Measurements from ENCODE around the gene ZNF195.
"Not testable (repeated sequence)": the region's sequence is repeated elsewhere in the genome, so short reads cannot be mapped to it uniquely, and the experiment has no call there.

The ZNF195 gene

DNA sequence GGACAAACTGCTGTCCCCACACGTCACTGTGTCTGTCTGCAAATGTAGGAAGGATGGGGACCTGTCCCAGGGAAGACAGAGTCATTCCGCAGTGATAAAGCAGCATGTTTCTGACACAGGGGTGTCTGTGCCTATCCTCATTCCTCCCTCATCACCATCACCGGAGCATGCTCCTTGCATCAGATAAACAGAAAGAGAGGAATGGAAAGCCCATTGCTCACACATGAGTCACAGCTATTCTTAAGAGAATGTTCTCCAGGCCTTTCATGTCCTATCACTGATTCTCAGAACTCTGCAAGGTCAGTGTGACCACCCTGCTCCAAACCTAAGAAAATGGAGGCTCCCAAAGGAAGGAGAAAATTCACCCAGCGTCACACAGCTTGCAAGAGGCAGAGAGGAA, 38.9 kb downstream of the ZNF195 start:
- DNase-seq (ENCODE audit: low read depth): peak; percentile 66
- H3K4me3 ChIP-seq (replicated peaks; ENCODE audit: low read depth, low read length): no peak overlapping the region
- TF ChIP-seq, protein P1, sequence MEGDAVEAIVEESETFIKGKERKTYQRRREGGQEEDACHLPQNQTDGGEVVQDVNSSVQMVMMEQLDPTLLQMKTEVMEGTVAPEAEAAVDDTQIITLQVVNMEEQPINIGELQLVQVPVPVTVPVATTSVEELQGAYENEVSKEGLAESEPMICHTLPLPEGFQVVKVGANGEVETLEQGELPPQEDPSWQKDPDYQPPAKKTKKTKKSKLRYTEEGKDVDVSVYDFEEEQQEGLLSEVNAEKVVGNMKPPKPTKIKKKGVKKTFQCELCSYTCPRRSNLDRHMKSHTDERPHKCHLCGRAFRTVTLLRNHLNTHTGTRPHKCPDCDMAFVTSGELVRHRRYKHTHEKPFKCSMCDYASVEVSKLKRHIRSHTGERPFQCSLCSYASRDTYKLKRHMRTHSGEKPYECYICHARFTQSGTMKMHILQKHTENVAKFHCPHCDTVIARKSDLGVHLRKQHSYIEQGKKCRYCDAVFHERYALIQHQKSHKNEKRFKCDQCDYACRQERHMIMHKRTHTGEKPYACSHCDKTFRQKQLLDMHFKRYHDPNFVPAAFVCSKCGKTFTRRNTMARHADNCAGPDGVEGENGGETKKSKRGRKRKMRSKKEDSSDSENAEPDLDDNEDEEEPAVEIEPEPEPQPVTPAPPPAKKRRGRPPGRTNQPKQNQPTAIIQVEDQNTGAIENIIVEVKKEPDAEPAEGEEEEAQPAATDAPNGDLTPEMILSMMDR (IDR thresholded peaks at IDR 0.05; ENCODE audit: low read length, missing control alignments): no peak

DNA sequence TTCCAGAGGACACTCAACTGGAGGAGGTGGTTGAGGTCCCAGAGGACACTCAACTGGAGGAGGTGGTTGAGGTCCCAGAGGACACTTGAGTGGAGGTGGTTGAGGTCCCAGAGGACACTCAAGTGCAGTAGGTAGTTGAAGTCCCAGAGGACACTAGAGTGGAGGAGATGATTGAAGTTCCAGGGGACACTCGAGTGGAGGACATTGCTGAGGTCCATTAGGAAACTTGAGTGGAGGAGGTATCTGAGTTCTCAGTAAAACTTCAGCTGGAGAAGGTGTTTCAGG, 39.7 kb downstream of the ZNF195 start:
- no peak for DNase-seq (ENCODE audit: low read depth)
- H3K4me3 ChIP-seq (replicated peaks; ENCODE audit: low read depth, low read length): no peak overlapping the region
- TF ChIP-seq, protein P1 (IDR thresholded peaks at IDR 0.05; ENCODE audit: low read length, missing control alignments): no peak

DNA sequence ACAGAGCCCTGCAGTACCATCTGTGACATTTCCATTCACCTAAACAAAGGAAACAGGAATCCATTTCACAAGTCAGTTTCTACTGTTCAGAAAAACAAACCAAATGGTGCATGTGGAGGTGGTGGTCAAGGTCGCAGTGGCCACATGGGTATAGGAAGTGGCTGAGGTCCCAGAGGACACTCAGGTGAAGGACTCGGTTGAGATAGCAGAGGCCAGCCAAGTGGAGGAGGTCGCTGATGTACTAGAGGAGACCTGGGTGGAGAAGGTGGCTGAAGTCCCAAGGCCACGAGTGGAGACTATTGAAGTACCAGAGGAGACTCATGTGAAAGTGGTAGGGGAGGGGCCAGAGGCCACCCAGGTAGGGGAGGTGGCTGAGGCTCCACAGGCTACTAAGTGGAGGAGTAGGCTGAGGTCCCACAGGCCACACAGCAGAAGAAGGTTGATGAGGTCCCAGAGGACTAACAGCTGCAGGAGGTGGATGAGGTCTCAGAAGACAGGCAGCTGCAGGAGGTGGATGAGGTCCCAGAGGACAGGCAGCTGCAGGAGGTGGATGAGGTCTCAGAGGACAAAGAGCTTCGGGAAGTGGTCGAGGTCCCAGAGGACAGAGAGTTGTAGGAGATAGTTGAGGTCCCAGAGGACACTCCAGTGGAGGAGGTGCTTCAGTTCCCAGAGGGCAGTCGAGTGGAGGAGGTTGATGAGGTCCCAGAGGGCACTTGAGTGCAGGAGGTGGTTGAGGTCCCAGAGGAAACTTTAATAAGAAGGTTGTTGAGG, 40.2 kb downstream of the ZNF195 start:
- no peak overlapping the region for H3K4me3 ChIP-seq (replicated peaks; ENCODE audit: low read depth, low read length)
- DNase-seq (ENCODE audit: low read depth): no peak
- TF ChIP-seq, protein P1 (IDR thresholded peaks at IDR 0.05; ENCODE audit: low read length, missing control alignments): no peak

- not testable (repeated sequence) for DNase-seq (ENCODE audit: low read depth); H3K4me3 ChIP-seq (replicated peaks; ENCODE audit: low read depth, low read length)
Measured at GRCh38 chr11:3336420-3336819, 42.5 kb downstream of the ZNF195 start.

GRCh38 chr11:3333157-3333556, 45.8 kb downstream of the ZNF195 start:
- H3K4me3 ChIP-seq (replicated peaks; ENCODE audit: low read depth, low read length); DNase-seq (ENCODE audit: low read depth): not testable (repeated sequence)

DNA sequence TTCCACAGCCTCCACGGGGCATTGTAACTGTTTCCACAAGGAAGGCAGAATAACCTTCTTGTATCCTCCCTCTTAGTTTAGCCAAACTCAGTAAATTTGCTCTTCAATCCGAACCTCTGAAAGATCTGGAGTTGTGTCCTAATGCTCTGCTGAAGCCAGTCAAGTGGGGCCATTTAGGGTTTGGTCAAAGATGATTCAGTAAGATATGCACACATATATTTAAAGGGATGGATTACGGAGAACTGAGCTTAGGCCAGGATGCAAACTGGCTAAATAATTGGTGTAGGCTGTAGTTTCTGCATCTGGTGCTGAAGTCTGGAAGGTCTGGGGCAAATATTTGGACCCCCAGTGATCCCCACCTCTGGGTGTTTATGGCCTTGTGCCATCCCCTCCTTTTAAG, 47.9 kb downstream of the ZNF195 start:
- not testable (repeated sequence) for H3K4me3 ChIP-seq (replicated peaks; ENCODE audit: low read depth, low read length); DNase-seq (ENCODE audit: low read depth)

- not testable (repeated sequence) for H3K4me3 ChIP-seq (replicated peaks; ENCODE audit: low read depth, low read length)
Measured at GRCh38 chr11:3330064-3330463, 48.9 kb downstream of the ZNF195 start.

GRCh38 chr11:3328503-3328902, 50.4 kb downstream of the ZNF195 start:
- DNase-seq (ENCODE audit: low read depth); H3K4me3 ChIP-seq (replicated peaks; ENCODE audit: low read depth, low read length): not testable (repeated sequence)

More at GRCh38 chr11:3330064-3330463, 48.9 kb downstream of the ZNF195 start:
- DNase-seq (ENCODE audit: low read depth): not testable (repeated sequence)

GRCh38 chr11:3326450-3326849, 52.5 kb downstream of the ZNF195 start:
- not testable (repeated sequence) for DNase-seq (ENCODE audit: low read depth)

GRCh38 chr11:3324724-3325123, 54.2 kb downstream of the ZNF195 start:
- H3K4me3 ChIP-seq (replicated peaks; ENCODE audit: low read depth, low read length); DNase-seq (ENCODE audit: low read depth): not testable (repeated sequence)

More at GRCh38 chr11:3326450-3326849, 52.5 kb downstream of the ZNF195 start:
- not testable (repeated sequence) for H3K4me3 ChIP-seq (replicated peaks; ENCODE audit: low read depth, low read length)

Data from fibroblast of pulmonary artery (primary cell).